ENCODE measurements around the gene PIGU. TPM values are rescaled to one million over a fixed set of nuclear protein-coding genes. Genes with fewer than 3 reads are reported as not detected.

Gene PIGU
- total and polyA plus RNA-seq, 2 of the 13 experiments (the other 11 are each of a cell fraction or from before 2014, with no cell fraction given): 45.5 to 231 TPM

DNA sequence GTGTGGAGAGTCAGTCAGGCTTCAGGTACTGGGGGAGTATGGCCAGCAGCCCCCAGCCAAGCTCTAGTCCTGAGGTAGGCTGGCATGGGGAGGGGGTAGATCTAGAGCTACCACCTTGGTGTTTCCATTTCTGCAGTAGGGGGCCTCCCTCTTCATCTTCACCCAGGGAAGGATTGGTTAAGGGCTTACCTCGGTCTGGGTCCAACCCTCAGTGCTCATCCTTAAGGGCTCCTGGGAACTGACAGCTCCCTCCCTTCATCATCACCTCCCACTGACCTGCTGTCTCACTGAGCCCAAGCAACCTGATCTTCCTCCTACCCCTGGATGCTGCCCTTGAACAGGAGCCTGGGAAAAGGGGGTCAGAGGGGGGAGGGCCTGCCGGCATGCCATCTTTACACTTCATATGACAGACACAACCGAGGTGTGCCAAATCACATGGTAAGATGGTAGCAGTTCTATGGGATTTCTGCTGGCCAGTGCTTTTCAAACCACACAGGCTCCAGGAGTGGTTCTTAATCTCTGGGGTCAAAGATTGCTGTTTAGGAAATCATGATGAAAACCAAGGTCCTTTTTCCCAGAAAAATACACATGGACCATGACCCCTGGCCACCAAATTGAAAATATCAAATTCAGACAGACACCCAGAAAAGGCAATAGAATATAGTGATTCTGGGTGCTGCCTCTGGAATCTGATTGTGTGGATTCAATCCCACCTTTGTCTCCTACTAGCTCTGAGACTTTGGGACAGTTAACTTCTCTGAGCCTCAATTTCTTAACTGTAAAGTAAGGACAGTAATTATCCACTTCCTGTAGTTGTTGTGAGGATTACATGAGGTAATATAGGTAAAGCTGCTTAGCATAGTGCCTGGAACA is 30.3 kb upstream of the PIGU start (continued):
- TF ChIP-seq PCBP1 (IDR thresholded peaks at IDR 0.05; ENCODE audit: borderline replicate concordance, low read depth, low read length) (no peak), ZNF274 (CRISPR knock-in tag; IDR thresholded peaks at IDR 0.05) (0 out of 2 replicates have a peak, but pooled peaks have one; percentile 33), ZNF446 (CRISPR knock-in tag; IDR thresholded peaks at IDR 0.05) (peak; percentile 87; the same call in 1 of the 2 replicates), ZNF264 (CRISPR knock-in tag; IDR thresholded peaks at IDR 0.05) (peak; percentile 80), KLF13 (CRISPR knock-in tag; IDR thresholded peaks at IDR 0.05) (no peak), TP53 (CRISPR knock-in tag; conservative IDR thresholded peaks at IDR 0.05) (no peak), ZNF766 (CRISPR knock-in tag; IDR thresholded peaks at IDR 0.05; ENCODE audit: borderline replicate concordance) (no peak; the same call in 1 of the 2 replicates), NONO (IDR thresholded peaks at IDR 0.05) (no peak), NONO (CRISPR knock-in tag; conservative IDR thresholded peaks at IDR 0.05) (peak; percentile 57), GATAD1 (CRISPR knock-in tag; IDR thresholded peaks at IDR 0.05) (peak; percentile 57), SRF (IDR thresholded peaks at IDR 0.05; ENCODE audit: low read depth, low read length) (peak; percentile 71), IRF2 (CRISPR knock-in tag; IDR thresholded peaks at IDR 0.05) (peak; percentile 85; the same call in 1 of the 2 replicates), HMG20A (CRISPR knock-in tag; IDR thresholded peaks at IDR 0.05; ENCODE audit: borderline replicate concordance) (peak; percentile 85), RFXAP (CRISPR knock-in tag; IDR thresholded peaks at IDR 0.05; ENCODE audit: borderline replicate concordance) (peak; percentile 28; the same call in 1 of the 2 replicates), ZNF263 (CRISPR knock-in tag; IDR thresholded peaks at IDR 0.05) (no peak), ZMYM3 (CRISPR knock-in tag; IDR thresholded peaks at IDR 0.05) (peak; percentile 27; the same call in 1 of the 2 replicates)
- TF ChIP-seq, protein P1, sequence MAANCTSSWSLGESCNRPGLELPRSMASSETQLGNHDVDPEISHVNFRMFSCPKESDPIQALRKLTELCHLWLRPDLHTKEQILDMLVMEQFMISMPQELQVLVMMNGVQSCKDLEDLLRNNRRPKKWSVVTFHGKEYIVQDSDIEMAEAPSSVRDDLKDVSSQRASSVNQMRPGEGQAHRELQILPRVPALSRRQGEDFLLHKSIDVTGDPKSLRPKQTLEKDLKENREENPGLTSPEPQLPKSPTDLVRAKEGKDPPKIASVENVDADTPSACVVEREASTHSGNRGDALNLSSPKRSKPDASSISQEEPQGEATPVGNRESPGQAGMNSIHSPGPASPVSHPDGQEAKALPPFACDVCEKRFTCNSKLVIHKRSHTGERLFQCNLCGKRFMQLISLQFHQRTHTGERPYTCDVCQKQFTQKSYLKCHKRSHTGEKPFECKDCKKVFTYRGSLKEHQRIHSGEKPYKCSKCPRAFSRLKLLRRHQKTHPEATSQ (CRISPR knock-in tag; IDR thresholded peaks at IDR 0.05; ENCODE audit: borderline replicate concordance): 0 out of 2 replicates have a peak, but pooled peaks have one; percentile 9
- TF ChIP-seq, protein P2, sequence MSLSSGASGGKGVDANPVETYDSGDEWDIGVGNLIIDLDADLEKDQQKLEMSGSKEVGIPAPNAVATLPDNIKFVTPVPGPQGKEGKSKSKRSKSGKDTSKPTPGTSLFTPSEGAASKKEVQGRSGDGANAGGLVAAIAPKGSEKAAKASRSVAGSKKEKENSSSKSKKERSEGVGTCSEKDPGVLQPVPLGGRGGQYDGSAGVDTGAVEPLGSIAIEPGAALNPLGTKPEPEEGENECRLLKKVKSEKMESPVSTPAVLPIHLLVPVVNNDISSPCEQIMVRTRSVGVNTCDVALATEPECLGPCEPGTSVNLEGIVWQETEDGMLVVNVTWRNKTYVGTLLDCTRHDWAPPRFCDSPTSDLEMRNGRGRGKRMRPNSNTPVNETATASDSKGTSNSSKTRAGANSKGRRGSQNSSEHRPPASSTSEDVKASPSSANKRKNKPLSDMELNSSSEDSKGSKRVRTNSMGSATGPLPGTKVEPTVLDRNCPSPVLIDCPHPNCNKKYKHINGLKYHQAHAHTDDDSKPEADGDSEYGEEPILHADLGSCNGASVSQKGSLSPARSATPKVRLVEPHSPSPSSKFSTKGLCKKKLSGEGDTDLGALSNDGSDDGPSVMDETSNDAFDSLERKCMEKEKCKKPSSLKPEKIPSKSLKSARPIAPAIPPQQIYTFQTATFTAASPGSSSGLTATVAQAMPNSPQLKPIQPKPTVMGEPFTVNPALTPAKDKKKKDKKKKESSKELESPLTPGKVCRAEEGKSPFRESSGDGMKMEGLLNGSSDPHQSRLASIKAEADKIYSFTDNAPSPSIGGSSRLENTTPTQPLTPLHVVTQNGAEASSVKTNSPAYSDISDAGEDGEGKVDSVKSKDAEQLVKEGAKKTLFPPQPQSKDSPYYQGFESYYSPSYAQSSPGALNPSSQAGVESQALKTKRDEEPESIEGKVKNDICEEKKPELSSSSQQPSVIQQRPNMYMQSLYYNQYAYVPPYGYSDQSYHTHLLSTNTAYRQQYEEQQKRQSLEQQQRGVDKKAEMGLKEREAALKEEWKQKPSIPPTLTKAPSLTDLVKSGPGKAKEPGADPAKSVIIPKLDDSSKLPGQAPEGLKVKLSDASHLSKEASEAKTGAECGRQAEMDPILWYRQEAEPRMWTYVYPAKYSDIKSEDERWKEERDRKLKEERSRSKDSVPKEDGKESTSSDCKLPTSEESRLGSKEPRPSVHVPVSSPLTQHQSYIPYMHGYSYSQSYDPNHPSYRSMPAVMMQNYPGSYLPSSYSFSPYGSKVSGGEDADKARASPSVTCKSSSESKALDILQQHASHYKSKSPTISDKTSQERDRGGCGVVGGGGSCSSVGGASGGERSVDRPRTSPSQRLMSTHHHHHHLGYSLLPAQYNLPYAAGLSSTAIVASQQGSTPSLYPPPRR (CRISPR knock-in tag; IDR thresholded peaks at IDR 0.05; ENCODE audit: borderline replicate concordance): peak; percentile 37; the same call in 1 of the 2 replicates
- TF ChIP-seq, protein P3, sequence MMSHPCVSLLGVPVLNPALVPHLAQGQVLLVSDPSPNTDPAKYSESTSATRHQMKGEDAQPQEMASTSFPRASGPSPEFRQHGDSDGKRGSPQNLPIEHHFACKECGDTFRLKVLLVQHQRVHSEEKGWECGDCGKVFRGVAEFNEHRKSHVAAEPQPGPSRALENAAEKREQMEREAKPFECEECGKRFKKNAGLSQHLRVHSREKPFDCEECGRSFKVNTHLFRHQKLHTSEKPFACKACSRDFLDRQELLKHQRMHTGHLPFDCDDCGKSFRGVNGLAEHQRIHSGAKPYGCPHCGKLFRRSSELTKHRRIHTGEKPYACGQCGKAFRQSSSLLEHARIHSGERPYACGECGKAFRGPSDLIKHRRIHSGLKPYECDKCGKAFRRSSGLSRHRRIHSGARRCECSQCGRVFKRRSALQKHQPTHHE (CRISPR knock-in tag; IDR thresholded peaks at IDR 0.05; ENCODE audit: borderline replicate concordance): no peak
